HG03460 (cell line): ENCODE data around the gene RTN4RL2.

Experiments
- ATAC-seq: cut with Tn5 transposase; IDR thresholded peaks from one replicate; pipeline ENCODE4 v1.9.1; 2021; ENCODE audit not compliant: unreplicated experiment

The RTN4RL2 gene

DNA sequence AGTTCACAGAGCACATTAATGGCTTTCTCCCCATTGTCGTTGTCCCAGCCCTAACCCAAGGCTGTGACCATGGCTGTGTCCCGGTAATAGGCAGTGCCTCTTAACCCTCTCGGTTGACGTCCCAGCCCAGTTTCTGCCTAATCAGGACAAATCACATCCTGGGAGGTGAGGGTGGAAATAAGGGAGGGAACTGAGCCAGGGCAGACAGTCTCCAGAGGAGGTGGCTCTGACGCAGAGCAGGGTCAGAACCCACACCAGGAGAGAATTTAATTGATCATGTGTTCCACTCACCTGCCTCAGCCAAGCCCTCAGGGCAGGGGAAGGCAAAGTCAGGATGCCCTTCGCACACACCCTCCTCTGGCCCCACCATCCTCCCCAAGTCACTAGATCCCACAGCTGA is 38.2 kb downstream of the RTN4RL2 start:
- no peak for ATAC-seq

DNA sequence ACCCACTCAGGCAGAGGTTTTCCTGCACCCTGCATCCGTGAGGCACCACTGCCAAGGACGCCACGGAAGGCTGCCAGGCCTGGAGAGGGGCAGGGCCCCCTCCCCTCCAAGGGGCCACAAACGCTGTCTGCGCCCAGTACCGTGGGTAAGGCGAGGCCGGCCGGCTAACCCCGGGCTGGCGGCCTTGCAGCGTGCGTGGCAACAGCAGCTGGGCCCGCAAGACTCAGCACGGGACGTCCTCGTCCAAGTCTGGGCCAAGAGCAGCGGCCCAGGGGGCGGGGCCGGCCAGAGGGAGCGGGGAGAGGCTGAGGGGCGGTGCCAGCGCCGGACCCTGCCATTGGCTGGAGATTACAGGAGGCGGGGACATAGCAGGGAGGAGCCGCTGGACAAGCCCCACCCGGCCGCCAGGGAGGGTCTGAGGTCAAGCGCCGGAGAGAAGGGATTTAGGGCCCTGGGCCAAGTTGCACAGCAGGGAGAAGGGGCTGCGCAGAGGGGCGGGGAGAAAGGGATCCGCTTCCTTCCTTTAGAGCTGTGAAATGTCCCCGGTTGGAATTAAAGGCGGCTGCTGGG is 39.2 kb downstream of the RTN4RL2 start:
- peak; percentile 100 for ATAC-seq

DNA sequence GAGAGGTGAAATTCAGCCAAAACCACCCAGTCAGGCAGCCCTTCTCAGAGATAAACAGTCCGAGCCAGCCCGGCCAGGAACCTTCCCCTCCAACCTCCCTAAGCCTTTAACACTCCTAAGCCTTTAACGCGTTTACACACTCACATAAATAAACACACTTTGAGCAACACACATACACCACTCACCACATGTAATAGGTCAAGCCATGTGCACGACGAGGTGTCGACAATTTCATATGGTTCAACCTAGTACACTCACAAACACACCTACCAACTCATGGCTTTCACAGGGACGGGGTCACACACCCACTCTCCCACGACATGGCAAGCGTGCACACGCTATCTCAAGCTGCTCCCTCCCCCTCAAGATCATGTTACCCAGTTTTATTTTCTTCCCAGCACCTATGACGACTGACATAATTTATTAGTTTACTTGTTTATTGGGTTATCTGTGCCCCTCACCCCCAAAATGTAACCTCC is 39.7 kb downstream of the RTN4RL2 start:
- peak; percentile 13 for ATAC-seq

DNA sequence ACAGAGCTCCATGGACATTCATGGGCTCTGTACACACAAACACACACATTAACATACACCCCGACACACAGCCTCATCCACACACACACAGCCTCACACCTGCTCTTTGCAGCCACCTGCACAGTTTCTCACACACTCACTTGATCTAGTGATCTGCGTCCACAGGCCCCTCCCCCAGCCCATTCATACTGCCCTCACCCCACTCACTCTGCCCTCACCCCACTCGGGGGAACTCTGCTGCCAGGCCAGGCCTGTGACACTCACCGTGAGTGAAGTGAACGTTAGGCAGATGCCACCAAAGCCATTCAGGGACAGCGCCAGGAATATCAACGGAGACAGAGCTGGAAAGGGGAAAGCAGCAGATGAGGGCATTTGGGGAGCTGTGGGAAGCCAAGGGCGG is 40.2 kb downstream of the RTN4RL2 start:
- no peak for ATAC-seq

DNA sequence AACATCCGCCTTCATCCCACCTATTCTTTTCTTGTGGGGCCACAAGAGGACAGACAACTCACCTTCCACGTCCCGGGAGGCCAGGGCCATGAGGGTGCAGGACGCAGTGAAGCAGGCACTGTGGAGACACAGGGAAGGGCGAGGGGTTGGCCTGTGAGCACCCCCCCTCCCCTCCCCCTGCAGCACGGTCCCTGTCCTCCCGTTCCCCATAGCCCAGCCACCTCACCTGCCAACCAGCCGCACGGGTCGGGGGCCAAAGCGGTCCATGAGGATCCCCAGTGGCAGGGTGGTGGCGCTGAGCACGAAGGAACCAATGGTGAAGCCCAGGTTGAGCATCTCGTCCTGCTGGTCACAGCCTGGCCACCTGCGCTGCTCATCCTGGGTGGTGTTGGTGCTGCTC is 40.6 kb downstream of the RTN4RL2 start:
- ATAC-seq = no peak

DNA sequence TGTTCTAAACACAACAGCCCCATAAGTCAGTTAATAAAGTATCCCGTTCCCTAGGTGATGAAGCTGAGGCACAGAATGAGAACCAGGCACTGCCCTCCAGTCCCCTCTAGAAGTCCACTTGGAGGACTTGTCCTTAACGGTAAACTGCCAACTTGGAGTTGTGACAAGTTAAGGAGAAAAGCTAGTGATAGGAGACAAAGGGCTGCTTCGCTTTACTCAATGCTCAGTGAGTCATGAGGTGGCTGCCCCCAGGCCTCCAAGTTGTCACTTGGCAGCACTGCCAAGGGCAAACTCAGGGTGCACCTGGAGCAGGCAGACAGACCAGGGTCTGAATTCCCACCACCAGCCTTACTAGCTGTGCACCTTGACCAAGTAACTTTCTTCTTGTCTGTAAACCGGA is 41.6 kb downstream of the RTN4RL2 start:
- no peak for ATAC-seq

DNA sequence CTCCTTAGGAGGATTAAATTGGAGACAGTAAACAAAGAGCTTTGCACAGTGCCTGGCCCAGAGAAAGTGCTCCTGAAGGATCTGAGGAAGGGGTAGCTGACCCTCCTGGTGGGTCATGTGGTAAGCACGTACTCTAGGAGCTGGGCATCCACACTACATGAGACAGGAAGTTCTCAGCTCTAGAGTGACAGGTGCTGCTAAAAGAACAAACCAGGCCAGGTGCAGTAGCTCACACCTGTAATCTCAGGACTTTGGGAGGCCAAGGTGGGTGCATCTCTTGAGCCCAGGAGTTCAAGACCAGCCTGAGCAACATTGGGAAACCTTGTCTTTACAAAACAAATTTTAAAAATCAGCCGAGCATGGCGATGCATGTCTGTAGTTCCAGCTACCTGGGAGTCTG is 42.0 kb downstream of the RTN4RL2 start:
- no peak for ATAC-seq

DNA sequence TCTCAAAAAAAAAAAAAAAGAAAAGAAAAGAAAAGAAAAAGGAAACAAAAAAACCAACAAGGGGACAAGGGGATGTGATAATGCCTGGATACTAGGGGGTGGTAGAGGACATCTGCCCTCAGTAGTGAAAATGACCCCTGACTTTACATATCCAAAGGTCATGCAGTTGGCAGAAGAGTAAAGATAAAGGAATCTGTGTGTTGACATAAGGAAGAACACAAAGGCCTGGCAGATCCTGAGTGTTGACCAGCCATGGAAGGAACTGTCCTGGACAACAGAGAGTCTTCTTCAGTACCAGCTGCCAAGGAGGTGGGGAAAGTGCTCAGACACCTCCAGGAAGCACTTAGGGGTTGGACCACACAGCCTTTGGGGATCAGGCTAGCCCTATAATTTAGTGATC is 42.5 kb downstream of the RTN4RL2 start:
- no peak for ATAC-seq

DNA sequence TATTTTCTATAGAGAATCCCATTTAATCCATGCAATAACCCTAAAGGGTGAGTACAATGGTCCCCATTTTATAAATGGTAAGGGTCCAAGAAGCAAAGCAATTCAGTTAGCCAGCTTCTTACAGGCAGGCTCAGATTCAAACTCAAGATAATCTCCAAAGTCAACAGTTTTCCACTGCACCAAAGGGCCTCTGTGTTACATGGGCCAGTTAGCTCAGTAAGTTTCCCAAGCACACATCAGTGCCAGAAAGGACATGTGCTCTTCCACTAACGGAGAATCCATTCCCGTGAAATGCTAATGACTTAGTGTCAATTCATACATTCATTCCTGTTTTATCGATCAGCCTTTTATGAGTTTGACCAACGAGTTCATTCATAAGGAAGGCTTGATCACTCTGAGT is 44.2 kb downstream of the RTN4RL2 start:
- no peak for ATAC-seq

DNA sequence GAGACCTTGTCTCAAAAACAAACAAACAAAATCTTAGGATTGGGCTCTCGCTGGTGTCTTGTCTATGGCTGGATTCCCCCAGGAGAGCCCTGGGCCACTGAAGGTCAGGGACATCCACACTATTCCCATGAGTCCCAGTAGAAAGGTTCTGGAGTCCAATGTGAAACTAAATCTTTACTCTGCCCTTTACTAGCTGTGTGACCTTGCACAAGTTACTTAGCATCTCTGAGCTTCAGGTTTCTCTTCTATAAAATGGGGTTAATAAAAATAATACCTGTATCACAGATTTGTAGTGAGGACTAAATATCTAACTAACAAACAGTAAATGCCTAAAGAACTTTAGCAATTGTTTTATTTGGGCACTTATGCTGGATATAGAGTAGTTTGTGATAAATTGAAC is 46.2 kb downstream of the RTN4RL2 start:
- no peak for ATAC-seq

DNA sequence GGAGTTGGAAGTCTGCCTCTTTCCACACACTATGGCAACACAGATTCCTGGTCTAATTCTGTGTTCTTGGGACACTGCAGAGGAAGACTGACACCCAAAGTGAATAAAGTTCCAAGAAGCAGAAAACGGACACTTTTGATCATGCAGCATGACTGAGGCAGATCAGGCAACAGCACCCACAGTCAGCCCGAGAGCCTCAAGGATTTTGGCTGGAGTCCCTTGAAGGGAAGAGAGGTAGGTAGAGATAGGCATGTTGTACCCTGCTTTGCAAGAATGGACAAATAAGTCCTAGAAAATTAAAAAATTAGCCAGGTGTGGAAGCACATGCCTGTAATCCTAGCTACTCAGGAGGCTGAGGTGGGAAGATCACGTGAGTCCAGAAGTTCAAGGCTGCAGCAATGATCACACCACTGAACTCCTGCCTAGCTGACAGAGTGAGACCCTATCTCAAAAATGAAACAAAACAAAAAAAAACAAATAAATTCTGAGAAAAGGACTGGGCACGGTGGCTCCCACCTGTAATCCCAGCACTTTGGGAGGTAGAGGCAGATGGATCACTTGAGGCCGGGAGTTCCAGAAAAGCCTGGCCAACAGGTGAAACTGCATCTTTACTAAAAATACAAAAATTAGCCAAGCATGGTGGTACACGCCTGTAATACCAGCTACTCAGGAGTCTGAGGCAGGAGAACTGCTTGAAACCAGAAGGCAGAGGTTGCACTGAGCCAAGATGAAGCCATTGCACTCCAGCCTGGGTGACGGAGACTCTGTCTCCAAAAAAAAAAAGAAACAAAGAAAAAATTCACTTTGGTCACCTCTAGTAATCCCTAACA is 48.2 kb downstream of the RTN4RL2 start:
- no peak for ATAC-seq

DNA sequence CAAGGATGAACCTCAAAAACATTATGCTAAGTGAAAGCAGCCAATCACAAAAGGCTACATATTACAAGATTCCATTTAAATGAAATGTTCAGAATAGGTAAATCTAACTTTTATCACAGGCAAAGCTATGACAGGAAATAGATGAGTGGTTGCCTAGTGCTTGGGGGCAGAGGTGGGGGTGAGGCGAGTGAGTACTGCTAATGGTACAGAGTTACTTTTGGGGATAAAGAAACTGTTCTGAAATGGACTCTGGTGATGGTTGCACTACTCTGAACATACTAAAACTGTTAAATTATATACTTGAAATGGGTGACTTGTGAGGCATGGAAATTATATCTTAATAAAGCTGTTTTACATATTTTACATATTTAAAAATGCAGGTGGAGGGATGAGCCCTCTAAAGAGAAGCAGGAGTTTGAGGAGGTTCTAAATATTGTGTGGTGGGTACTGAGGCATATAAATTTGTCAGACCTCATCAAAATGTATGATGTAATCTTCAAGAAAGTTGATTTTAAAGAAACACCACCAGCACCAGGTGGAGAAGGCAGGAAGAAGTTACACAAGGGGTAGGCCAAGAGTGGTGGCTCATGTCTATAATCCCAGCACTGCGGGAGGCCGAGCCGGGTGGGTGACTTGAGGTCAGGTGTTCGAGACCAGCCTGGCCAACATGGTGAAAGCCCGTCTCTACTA is 51.6 kb downstream of the RTN4RL2 start:
- no peak for ATAC-seq

DNA sequence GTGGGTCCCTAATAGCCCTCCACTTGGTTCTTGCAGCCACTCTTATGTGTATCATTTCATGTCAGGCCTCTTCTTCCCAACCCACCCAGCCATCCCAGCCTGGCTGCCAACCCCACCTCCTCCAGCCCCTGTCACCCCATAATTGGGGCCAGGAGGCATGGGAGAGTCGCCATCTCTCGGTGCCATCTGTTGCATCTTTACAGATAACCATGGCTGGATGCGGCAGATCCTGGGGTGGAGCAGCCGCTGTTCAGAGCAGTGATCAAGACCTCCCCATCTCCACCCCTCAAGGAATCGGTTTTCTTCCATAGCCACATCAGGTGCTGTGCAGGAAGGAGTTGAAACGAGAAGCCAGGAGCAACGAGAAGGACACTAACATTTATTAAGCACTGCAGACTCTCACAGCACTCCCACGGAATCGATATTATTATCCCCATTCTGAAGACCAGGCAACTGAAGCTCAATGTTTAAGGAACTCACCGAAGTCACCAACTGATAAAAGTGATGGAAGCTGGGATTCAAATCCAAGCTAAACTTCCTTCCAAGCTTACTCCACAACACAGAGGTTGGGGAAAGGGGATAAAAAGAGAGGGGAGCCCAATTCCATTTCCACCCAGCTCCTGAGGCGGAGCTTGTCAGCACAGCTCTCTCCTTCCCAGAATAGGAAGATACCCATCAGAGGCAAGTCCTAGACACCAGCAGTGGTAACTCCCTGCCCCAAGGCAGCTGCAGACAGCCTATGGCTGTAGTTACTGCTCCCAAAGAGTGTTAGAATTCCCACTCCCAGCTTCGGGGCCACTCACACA is 52.5 kb downstream of the RTN4RL2 start:
- no peak for ATAC-seq

DNA sequence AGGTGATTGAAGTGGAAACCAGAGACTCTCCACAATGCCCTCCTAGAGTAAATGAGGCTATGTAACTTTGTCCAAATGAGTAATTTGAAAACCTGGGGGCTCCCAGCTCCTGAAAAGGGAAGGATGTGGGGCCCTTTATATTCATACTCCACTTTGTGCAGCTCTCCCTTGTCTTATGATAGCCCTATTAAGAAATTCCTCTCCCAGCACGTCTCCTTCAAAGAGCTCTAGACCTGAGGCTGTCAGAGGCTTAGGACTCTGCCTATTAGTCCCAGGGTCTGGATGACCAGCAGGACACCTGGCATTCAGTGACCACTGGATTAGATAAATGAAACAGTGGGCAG is 53.1 kb downstream of the RTN4RL2 start:
- no peak for ATAC-seq

DNA sequence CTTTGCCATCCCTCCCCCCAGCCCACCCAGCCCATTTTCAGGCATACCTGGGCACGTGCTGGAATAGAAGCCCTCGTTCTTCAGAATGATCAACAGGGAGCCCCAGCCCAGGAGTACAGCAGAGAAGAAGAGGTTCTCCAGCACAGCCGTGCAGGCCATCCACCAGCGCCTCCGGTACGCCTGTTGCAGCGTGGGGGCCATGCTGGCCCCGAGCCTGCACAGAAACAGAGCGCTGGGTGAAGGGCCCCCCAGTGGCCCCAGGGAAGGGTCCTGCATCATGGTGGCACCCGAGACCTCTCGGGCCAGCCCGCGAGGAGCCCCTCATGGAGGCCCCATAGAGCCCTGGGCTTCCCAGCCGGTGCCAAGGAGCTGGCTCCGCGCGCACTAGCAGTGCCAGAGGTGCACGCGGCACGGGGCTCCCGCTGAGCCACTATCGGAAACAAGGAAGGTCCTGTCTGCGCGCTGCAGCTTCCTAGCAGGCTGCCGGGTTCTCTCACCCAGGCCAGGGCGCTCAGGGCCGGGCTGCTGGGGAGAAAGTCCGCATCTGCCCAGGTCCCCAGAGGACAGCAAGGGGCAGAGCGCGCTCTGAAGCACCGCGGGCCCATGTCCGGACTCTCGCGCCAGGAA is 53.7 kb downstream of the RTN4RL2 start:
- peak; percentile 36 for ATAC-seq

DNA sequence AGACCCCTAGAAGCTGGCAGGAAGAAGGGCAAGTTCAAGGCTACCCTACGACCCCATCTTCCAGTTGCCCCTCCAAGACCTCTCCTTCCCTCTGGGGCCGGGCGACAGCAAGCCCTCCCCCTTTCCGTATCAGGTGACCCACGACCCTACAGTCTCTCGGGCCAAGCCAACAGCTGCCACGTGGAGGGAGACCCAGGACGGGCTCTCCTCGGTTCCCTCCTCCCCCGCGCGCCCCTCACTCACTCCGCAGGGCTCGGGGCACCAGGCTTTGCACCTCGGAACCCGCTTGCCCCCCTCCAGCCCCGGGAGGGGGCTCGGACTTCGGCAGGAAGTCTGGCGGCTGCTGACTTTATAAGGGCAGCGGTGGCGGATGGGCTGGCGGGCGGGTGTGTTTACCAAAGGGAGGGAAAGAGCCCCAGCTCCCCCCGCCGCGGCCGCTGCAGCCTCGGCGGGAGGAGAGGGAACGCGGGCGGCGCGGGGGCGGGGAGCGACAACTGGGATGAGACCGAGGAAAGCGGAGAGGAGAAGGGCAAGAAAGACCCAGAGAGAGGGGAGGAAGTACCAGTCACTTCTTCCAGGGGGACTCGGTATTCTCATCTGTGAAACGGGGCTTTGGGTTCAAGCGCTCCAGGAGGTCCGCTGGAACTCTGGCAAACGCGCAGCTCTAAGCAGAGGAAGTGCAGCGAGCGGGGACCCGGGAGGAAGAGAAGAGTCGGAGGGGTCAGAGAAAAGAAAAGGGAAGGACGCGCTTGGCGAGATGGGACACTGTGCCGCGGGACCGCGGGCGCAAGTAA is 54.4 kb downstream of the RTN4RL2 start:
- peak; percentile 44 for ATAC-seq

DNA sequence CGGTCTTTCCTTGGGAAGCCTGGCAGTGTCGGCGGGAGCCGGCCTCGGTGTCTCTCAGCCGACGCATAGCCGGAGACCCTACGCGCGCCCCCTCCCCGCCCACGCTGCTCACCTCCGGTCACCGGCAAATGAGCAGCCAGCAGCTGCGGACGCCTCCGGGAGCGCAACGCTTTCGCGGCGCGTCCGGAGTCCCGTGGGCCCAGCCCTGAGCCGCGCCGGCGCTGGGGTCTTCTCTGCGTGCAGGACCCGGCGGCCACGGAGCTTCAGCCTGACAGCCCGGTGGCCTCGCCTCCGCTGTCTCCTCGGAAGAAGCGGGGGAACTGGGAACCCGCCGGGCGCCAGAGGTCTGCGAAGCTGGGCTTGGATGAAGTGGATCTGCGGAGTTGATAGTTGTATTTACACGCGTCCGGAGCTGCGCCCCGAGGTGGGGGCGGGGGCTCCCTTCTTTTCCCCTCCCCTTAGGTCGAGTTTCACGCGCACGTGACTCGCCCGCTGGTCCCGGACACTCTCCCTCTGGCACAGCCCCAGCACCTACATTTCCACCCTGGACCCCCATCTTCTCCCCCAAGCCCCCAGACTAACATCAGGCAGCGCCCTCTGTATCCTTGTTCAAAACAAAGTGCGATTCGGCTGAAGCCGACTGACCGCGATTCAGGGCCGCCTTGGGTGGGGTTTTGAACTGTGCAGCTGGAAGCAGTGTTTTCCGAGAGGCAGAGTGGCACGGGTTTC is 55.2 kb downstream of the RTN4RL2 start, which contains the start of gene SLC43A1:
TSS of gene SLC43A1 (minus strand) at position 371 of the 729 bp plus-strand sequence. CDS start 1,591 bp downstream, outside the sequence.
- peak; percentile 46 for ATAC-seq

DNA sequence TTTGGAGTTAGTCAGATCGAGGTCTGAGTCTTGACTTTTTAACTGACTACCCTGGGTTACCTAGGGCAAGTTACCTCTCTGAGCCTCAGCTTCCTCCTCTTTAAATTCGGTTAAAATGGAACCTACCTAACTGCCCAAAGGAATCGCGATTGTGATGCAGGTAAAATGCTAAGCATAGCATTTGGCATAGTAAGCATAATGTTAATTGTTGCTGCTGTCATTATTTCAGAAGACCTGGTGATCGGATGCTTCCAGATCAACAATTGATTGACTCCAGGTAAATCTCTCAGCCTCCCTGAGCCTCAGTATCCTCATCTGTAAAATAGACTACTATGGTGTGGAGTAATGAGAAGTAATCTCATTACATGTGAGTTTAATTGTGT is 55.7 kb downstream of the RTN4RL2 start:
- no peak for ATAC-seq

DNA sequence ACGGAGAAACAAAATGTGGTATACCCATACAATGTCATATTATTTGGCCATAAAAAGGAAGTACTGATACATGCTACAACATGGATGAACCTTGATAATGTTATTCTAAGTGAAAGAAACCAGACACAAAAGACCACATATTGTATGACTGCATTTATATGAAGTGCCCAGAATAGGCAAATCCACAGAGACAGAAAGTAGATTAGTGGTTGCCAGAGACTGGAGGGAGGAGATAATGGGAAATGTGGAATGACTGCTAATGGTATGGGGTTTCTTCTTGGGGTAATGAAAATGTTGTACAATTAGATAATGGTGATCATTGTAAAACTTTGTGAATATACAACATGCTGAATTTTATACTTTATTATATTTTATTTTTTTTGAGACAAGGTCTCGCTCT is 60.8 kb downstream of the RTN4RL2 start:
- no peak for ATAC-seq
